Prostate gland (tissue), 2 donors: ENCODE results near the gene CDT1. TPM values are rescaled to one million over a fixed set of nuclear protein-coding genes. Genes with fewer than 3 reads are reported as not detected.

Source experiments
- DNase-seq: peaks from one replicate; pipeline ENCODE4 v3.0.0-alpha.2; 2019; ENCODE audit warnings: low spot score
- H3K27ac ChIP-seq, 2 donors: fragments of 200-600 bp; sonication (generic); 2 replicates each; pipeline ENCODE4 v1.5.1; 2017 to 2019
- H3K27me3 ChIP-seq: fragments of 200-600 bp; sonication (generic); replicated peaks from 2 replicates; pipeline ENCODE4 v1.5.1; 2019; ENCODE audit not compliant: insufficient read depth
- H3K36me3 ChIP-seq, 2 donors: fragments of 200-600 bp; sonication (generic); 1 replicate in 1 of 2; 2 replicates in 1 of 2; pipeline versions ENCODE4 v1.5.1 to v1.8.1; 2017 to 2019
- H3K4me1 ChIP-seq: fragments of 200-600 bp; sonication (generic); replicated peaks from 2 replicates; pipeline ENCODE4 v1.5.1; 2019
- H3K4me3 ChIP-seq, 2 donors: fragments of 200-600 bp; sonication (generic); 2 replicates each; pipeline ENCODE4 v1.5.1; 2017 to 2019
- H3K9me3 ChIP-seq: fragments of 200-600 bp; sonication (generic); 2 replicates; pipeline ENCODE4 v1.5.1; 2017
- POLR2A ChIP-seq: fragments of 450-650 bp; IDR thresholded peaks from one replicate; pipeline ENCODE4 v1.6.1; 2016; ENCODE audit warnings: antibody characterized with exemption, mild to moderate bottlenecking
- POLR2AphosphoS5 ChIP-seq: sonication (generic); formaldehyde crosslinking; IDR thresholded peaks from one replicate; pipeline ENCODE4 v1.6.1; 2017; ENCODE audit warnings: antibody characterized with exemption
- WGBS: methylation state at CpG from one replicate; pipeline ENCODE4 v1.1.5; 2018; 5-methylcytosine and 5-hydroxymethylcytosine counted together
- intact Hi-C: fragments of 100-400 bp; cut with DNase I; formaldehyde crosslinking; loops from one replicate; pipeline ENCODE4 v1.14.2; 2022
- total RNA-seq, 2 donors: library from RNA; depleted of rRNA; stranded (reverse); fragments of >200 nt; gene quantifications; one replicate each; pipeline ENCODE4 v1.1.0, GENCODE V29; 2016
- TF ChIP-seq, protein P1 (sequence below), 4 experiments: fragments of 200-600 bp in 2 of 4; fragments of 450-650 bp in 2 of 4; sonication (generic) in 2 of 4; IDR thresholded peaks; 1 replicate in 3 of 4; 2 replicates in 1 of 4; pipeline ENCODE4 v1.5.1; 2016 to 2019; ENCODE audit warnings: antibody characterized with exemption in 4 of 4, mild to moderate bottlenecking in 2 of 4, moderate library complexity in 2 of 4

The CDT1 gene
- total RNA-seq, 2 donors from 2014 or later, result 4.3 to 7.6 TPM

DNA sequence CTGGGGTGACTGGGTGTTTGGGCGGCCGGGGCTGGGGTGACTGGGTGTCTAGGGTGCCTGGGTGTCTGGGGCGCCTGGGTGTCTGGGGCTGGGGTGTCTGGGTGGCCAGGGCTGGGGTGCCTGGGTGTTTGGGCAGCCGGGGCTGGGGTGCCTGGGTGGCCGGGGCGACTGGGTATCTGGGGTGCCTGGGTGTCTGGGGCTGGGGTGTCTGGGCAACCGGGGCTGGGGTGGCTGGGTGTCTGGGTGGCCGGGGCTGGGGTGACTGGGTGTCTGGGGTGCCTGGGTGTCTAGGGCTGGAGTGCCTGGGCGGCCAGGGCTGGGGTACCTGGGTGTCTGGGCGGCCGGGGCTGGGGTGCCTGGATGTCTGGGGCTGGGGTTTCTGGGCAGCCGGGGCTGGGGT is 21.6 kb downstream of the CDT1 start:
- no peak for DNase-seq
- TF ChIP-seq POLR2AphosphoS5 (no peak), POLR2A (no peak)
- TF ChIP-seq, protein P1, sequence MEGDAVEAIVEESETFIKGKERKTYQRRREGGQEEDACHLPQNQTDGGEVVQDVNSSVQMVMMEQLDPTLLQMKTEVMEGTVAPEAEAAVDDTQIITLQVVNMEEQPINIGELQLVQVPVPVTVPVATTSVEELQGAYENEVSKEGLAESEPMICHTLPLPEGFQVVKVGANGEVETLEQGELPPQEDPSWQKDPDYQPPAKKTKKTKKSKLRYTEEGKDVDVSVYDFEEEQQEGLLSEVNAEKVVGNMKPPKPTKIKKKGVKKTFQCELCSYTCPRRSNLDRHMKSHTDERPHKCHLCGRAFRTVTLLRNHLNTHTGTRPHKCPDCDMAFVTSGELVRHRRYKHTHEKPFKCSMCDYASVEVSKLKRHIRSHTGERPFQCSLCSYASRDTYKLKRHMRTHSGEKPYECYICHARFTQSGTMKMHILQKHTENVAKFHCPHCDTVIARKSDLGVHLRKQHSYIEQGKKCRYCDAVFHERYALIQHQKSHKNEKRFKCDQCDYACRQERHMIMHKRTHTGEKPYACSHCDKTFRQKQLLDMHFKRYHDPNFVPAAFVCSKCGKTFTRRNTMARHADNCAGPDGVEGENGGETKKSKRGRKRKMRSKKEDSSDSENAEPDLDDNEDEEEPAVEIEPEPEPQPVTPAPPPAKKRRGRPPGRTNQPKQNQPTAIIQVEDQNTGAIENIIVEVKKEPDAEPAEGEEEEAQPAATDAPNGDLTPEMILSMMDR (IDR thresholded peaks at IDR 0.05), result no peak
- intact Hi-C loops, result no loop called here

DNA sequence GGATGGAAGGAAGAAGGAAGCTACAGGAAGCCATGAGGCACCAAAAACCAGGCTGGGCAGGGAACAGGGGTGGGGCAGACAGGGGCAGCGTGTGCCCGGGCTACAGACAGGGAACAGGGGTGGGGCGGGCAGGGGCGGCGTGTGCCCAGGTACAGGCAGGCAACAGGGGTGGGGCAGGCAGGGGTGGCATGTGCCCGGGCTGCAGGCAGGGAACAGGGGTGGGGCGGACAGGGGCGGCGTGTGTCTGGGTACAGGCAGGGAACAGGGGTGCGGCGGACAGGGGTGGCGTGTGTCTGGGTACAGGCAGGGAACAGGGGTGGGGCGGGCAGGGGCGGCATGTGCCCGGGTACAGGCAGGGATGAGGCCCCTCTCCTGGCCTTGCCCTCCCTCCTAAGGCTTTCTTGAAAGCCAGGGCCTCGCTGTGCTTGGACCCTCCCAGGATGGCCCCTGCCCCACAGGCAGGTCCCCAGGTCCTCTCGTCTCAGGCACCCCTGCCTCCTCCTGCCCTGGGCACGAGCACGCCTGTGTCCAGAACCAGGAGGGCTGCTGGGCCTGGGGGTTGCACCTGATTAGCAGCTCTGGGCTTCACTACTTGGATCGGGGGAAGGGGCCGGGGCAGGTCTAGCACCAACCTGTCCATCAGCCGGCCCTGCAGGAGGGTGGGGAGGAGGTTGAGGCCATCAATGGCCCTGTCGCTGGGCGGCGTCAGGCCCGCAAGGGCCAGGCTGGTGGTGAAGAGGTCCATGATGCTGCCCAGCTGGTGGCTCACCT is 22.7 kb downstream of the CDT1 start:
- intact Hi-C loops, result no loop called here
- Histone ChIP-seq H3K4me1 (no peaks in the 10 kb centered on the region), H3K9me3 (no peaks in the 10 kb centered on the region), H3K27me3 (no peaks in the 10 kb centered on the region), H3K27ac (no peak overlapping the region), H3K4me3 (no peak overlapping the region), H3K36me3 (peaks cover 0 to 7% of the 10 kb centered on the region in 2 donors)
- WGBS, result 90% methylated on average over 25 of the region's 26 CpGs
- TF ChIP-seq POLR2AphosphoS5 (no peak), POLR2A (no peak)
- TF ChIP-seq, protein P1 (IDR thresholded peaks at IDR 0.05), result no peak
- no peak for DNase-seq

More for the DNA sequence above, 21.6 kb downstream of the CDT1 start:
- Histone ChIP-seq H3K27me3 (no peaks in the 10 kb centered on the region), H3K4me1 (no peaks in the 10 kb centered on the region), H3K27ac (no peak overlapping the region), H3K4me3 (no peak overlapping the region), H3K36me3 (peaks cover 0 to 8% of the 10 kb centered on the region in 2 donors), H3K9me3 (no peaks in the 10 kb centered on the region)
- 93% methylated on average over 12 of the region's 12 CpGs for WGBS

- H3K27me3 ChIP-seq, result no peaks in the 10 kb centered on the region
- H3K36me3 ChIP-seq, result no peaks in the 10 kb centered on the region
- no peak overlapping the region for H3K4me3 ChIP-seq
- TF ChIP-seq, protein P1 (IDR thresholded peaks at IDR 0.05), result no peak
- no peak for TF ChIP-seq POLR2A
- no peak for TF ChIP-seq POLR2AphosphoS5
- no peak for DNase-seq
- no peak overlapping the region for H3K27ac ChIP-seq
- no peaks in the 10 kb centered on the region for H3K4me1 ChIP-seq
- intact Hi-C loops, result no loop called here
- H3K9me3 ChIP-seq, result no peaks in the 10 kb centered on the region
- 95% methylated on average over 20 of the region's 21 CpGs for WGBS
These were observed 24.1 kb downstream of the CDT1 start for GRCh38 chr16:88827727-88828126.

DNA sequence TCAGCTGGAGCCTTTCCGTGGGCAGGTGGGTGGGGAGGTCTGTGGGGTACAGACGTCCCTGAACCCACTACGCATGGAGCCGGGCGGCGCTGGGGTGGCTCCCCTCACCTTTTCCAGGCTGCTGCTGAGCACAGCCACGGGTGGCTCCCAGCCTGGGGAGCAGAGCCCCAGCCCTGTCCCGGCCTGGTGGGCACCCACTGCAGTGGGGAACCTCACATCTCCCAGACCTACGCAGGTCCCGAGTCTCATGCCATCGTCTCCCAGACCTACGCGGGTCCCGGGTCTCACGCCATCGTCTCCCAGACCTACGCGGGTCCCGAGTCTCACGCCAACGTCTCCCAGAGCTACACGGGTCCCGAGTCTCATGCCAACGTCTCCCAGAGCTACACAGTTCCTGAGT is 25.1 kb downstream of the CDT1 start:
- H3K9me3 ChIP-seq, result no peaks in the 10 kb centered on the region
- H3K36me3 ChIP-seq, result no peaks in the 10 kb centered on the region
- WGBS, result 83% methylated on average over 24 of the region's 24 CpGs
- intact Hi-C loops, result no loop called here
- H3K27ac ChIP-seq, result no peak overlapping the region
- DNase-seq, result no peak
- TF ChIP-seq POLR2AphosphoS5 (no peak), POLR2A (no peak)
- TF ChIP-seq, protein P1 (IDR thresholded peaks at IDR 0.05), result no peak
- no peak overlapping the region for H3K4me3 ChIP-seq
- no peaks in the 10 kb centered on the region for H3K4me1 ChIP-seq
- H3K27me3 ChIP-seq, result no peaks in the 10 kb centered on the region

DNA sequence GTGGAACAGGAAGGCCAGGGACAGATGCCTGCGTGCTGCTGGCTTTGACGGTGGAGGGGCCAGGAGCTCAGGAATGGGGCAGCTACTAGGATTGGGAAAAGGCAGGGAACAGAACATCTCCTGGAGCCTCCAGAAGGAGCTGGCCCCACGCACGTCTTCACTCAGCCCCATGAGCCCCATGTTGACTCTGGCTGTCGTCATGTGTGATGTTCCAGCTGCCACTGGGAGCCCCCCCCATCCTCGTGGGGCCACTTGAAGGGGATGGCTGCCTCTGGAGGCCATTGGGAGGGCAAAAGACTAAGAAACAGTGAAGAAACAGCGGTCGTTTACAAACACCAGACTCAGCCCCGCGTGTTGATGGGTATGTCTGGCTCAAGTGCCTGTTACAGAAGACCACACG is 26.7 kb downstream of the CDT1 start:
- Histone ChIP-seq H3K36me3 (no peaks in the 10 kb centered on the region), H3K27ac (peak overlapping the region; percentile 38 to 45), H3K9me3 (no peaks in the 10 kb centered on the region), H3K27me3 (no peaks in the 10 kb centered on the region), H3K4me1 (no peaks in the 10 kb centered on the region), H3K4me3 (no peak overlapping the region)
- intact Hi-C loops, result no loop called here
- TF ChIP-seq, protein P1 (IDR thresholded peaks at IDR 0.05), result no peak
- TF ChIP-seq POLR2AphosphoS5 (no peak), POLR2A (no peak)
- DNase-seq, result no peak
- 62% methylated on average over 11 of the region's 11 CpGs for WGBS
